Erythroblast (primary cell): ENCODE results near the gene PTK7.

Experiments
- GATA1 ChIP-seq: IDR thresholded peaks from 2 replicates; pipeline ENCODE4 v1.6.1; 2011; ENCODE audit warnings: low read depth, mild to moderate bottlenecking, control low read depth, low read length, moderate library complexity
- POLR2A ChIP-seq: IDR thresholded peaks from 2 replicates; pipeline ENCODE4 v1.6.1; 2011; ENCODE audit warnings: mild to moderate bottlenecking, low read length

- TF ChIP-seq POLR2A = no peak
- no peak for TF ChIP-seq GATA1
Observed at GRCh38 chr6:43205849-43206248, 129.7 kb downstream of the PTK7 start.
